HG03565 (cell line): Measurements from ENCODE around the gene DOC2A.
"Not testable (repeated sequence)": the region's sequence is repeated elsewhere in the genome, so short reads cannot be mapped to it uniquely, and the experiment has no call there.

Experiments used
- ATAC-seq: cut with Tn5 transposase; IDR thresholded peaks from one replicate; pipeline ENCODE4 v1.9.1; 2021; ENCODE audit warnings: mild to moderate bottlenecking, moderate library complexity; ENCODE audit not compliant: unreplicated experiment

The DOC2A gene

DNA sequence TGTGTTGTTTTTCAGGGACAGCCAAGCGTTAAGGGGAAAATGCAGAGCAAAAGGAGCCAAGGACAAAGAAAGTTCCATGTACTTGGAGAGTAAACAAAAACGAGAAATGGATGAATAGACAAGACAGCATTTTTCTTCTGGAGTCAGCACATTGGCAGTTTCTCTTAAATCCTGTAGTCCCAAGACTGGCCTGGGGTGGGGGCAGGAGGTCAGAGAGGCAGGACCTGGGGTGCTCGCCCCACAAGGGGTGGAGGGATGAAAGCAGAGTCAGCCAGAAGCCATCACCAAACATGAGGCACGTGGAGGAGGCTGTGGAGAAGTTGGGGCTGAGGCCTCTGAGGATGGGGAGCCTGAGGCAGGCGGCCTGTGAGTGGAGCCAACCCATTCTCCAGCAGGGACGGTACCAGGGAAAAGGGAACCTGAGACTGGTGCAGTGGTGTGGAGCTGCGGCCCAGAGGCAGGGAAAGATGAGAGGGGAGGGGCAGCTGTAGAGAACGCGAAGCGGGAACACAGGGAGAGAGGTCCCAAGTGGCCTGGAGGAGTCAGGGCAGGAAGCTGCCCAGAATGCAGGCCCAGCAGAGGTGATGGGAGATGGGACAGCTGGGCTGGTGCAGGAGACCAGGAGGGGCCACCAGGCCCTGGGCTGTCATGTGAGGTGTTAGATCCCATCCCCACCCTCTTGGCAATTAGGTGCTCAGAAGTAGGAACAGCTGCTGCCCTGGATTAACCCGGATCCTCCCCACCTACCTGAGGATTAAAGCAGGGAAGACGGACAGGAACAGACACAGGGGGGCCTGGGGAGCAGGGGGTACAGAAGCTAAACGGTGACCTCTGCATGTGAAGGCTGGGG lies 17.0 kb upstream of the DOC2A start:
- no peak for ATAC-seq

DNA sequence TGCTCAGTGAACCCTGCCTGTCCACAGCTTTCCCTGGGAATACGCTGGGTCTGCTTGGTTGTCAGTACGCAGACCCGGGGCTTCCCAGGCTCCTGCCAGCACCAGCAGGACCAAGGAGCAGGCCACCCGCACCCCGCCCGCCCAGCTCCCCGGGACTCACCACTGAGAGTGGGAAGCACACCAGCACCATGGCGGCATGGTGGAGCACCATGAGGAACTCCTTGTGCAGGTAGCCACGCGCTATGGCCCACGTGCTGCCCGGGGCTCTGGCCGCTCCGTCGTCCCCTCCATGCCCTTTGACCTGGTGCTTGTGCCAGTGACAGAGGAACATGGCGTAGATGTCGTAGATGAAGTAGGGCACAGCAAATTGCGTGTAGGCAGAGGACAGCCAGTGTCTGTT lies 15.6 kb upstream of the DOC2A start:
- no peak for ATAC-seq

DNA sequence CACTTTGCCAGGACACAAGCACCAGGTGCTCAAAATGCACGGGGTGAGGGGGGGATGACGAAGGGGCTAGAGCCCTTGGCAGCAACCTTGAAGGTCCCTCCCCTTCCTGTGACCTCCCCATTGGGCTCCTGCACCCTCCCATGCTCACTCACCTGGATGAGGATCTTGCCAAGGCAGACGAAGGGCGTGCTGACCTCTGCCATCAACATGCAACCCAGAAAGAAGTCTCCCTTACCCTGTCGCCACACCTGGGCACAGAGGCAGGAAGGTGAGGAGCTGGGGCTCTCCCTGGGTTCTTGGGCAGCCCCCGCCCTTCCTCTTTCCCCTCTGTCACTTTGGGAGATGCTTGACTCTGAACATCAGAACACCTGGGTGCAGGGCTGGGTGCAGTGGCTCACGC lies 14.7 kb upstream of the DOC2A start:
- ATAC-seq = no peak

- no peak for ATAC-seq
Observed at GRCh38 chr16:30025156-30025555, 14.3 kb upstream of the DOC2A start.

DNA sequence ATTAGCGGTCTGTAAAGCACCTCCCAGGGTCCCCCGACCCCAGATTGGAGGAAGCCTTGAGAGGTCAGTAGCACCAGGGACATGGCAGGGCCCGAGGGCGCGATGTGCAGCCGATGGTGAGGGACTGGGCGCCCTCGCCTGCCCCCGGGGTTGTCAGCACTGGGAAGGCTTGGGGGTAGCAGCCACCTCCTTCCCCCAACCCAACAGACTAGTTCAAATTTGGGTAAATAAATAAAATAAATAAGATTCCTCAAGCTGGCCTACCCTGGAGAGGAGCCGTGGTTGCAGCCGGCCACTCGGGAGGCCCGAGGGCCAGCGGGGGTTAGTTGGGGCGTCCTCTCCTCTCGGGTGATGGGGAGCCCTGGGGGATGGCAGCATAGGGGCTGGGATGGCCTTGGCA lies 13.6 kb upstream of the DOC2A start:
- no peak for ATAC-seq

- ATAC-seq = no peak
Observed at GRCh38 chr16:30023586-30023985, 12.8 kb upstream of the DOC2A start.

DNA sequence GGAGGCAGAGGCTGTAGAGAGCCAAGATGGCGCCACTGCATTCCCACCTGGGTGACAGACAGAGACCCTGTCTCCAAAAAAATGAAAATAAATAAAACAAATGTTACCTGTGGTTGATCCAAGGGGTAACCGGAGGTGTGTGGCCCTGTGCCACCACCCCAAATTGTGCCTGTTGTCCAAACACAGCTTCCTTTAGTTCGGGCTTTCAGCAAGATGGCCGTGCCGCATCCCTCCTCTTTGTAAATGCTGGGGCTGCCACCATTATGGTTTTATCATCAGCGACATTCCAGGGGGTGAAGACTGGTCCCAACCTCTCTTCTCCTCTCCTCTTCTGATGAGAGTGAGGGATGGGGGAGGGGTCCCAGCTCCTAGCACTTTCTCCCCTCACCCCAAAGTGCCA lies 12.1 kb upstream of the DOC2A start, which contains the start of gene C16orf92:
Gene C16orf92 (plus strand): TSS at position 312 of the 400 bp plus-strand sequence. CDS start 143 bp downstream, outside the sequence.
- no peak for ATAC-seq

- ATAC-seq = no peak
Observed at GRCh38 chr16:30018731-30019158, 7.9 kb upstream of the DOC2A start.

GRCh38 chr16:30017937-30018336 lies 7.1 kb upstream of the DOC2A start:
- not testable (repeated sequence) for ATAC-seq

GRCh38 chr16:30017277-30017656 lies 6.4 kb upstream of the DOC2A start:
- ATAC-seq = no peak

- no peak for ATAC-seq
Observed at GRCh38 chr16:30016555-30017276, 5.9 kb upstream of the DOC2A start.

- ATAC-seq = not testable (repeated sequence)
Observed at GRCh38 chr16:30015450-30015849, 4.6 kb upstream of the DOC2A start.

DNA sequence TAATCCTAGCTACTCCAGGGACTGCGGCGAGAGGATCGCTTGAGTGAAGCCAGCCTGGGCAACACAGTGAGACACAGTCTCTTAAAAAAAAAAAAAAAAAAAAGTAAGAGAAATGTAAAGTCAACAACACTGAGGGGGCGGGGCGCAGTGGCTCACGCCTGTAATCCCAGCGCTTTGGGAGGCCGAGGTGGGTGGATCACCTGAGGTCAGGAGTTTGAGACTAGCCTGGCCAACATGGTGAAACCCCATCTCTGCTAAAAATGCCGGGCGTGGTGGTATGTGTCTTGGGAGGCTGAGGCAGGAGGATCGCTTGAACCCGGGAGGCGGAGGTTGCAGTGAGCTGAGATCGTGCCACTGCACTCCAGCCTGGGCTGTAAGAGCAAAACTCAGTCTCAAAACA lies 1.8 kb upstream of the DOC2A start:
- ATAC-seq = not testable (repeated sequence)

DNA sequence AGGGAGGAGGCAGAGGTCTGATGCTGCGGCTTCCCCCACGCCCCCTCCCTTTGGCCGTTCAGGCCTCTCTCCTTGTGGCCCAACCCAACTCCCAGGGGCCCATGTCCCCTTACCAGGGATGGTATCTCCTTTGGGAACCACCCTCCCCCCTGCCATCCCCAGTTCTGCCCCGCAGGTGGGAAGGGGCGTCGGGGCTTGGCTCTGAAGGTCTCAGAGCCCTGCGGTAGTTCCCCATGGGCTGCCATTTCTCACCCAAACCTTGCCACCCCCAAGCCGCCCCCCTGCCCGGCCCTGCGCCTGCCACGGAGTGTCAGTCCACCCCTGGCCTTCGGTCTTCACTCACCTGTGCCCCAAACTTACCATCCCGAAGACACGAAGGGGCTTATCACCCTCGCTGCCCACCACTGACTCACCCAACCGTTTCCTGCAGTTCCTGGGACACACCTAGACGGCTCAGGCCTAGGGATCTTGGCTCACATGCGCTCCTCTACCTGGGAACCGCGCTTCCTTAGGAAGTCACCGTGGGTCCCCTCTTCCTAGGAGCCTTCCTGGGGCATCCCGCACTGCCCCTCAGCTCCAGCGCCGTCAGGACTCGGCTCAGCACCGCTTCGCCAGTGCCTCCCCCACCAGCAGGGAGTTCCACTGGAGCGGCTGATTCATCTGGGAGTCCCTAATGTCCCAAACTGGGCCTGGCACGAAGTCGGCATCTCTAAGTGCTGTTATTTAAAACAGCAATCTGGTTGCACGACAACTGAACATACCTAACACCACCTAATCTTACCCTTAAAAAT lies 1.1 kb upstream of the DOC2A start:
- no peak for ATAC-seq

- no peak for ATAC-seq
Observed at GRCh38 chr16:30009990-30010843, 610 bp downstream of the DOC2A start.

GRCh38 chr16:30009085-30009862 lies 1.6 kb downstream of the DOC2A start:
- ATAC-seq = no peak

DNA sequence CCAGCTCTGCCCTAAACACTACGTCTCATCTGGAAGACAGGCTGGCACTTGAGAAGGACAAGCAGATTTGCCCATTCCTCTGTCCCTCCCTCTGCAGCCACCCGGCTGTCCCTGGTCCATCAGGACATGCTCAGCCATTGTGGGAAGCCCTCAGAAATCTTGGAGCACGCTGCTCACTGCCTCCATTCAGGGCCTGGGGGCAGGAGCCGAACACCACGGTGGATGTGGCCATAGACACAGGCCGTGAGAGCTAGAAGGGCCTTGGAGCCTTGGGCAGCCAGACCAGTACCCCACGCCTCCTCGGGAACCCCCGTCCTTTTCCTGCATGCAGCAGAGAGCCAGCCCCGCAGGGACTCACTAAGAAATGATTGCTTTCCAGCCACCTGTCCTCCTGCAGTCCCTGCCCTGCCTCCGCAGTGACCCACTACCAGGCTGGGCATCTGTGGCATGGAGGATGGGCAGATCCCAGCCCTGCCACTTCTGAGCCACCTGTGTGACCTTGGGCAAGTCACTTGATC lies 3.4 kb downstream of the DOC2A start:
- ATAC-seq = no peak

DNA sequence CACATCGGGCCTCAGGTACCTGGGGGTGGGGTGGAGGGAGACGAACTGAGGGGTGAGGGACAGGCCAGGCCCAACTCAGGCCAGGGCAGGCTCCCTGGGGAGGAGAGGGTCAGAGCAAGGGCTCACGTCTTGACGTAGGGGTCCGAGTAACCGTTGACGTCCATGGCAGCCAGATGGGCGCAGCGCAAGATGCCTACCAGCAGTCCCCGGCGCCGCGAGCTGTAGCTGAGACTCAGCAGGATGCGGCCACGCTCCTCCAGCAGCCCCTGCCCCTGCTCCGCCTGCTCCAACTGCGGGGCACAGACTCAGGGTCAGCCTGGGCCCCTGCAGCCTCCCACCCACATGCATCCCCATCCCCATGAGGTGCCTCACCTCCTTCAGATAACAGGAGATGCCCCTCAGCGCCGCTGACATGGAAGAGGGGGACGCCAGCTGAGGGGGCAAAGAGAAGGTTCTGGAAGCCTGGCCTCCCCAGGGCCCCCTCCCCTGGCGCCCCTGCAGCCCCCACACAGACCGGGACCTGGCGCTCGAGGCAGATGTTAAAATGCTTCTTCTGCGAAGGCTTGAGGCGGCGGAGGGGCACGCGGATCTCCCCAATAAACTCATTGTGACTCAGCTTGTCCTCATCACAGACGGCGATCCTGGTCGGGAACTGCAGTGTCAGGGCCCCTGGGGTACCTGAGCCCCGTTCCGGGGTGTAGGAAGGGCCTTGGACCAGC lies 4.0 kb downstream of the DOC2A start:
- no peak for ATAC-seq

DNA sequence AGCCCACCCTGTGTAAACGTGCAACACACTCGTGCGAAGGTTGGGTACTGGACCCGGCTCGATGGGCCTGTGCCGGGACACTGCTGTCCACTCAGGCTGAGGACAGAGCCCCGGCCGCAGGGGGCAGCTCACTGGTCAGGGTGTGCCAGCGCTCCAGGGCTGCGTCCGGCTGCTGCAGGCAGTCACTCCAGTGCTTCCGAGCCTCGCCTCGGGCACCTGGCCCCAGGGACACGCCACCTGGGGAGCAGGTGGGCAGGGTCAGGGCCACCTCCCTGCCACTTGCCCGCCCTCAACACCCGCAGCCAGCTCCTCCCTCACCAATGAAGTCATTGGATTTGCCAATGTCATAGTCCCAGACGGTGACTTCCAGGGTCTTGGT lies 4.7 kb downstream of the DOC2A start:
- no peak for ATAC-seq
